ENCODE results near the gene BACH2. TPM values are rescaled to one million over a fixed set of nuclear protein-coding genes. Genes with fewer than 3 reads are reported as not detected.

Gene BACH2
- total RNA-seq, 1 donor from 2014 or later, result 90.4 TPM

- intact Hi-C loops (cut with micrococcal nuclease), result loop anchor here (1.0 to 10.0 kb wide), 2 partner anchors 8 to 109 kb away; no protein-coding TSS in a partner anchor
- H3K4me1 Mint-ChIP-seq, result peaks cover 76% of the 10 kb centered on the region
- H3K9me3 Mint-ChIP-seq, result no peaks in the 10 kb centered on the region
- ChIA-PET CTCF (interaction anchor here (1.4 to 7.1 kb wide), 5 partner anchors 10 to 354 kb away, joined by 4 to 43 read pairs (median 6); no protein-coding TSS in a partner anchor), POLR2A (interaction anchor here (0.6 to 7.1 kb wide), 16 partner anchors 7 to 188 kb away, joined by 3 to 99 read pairs (median 4); no protein-coding TSS in a partner anchor)
- no peak for TF ChIP-seq CTCF (IDR thresholded peaks at IDR 0.05)
- H3K4me3 Mint-ChIP-seq, result peak overlapping the region; percentile 89
- peak overlapping the region; percentile 89 for H3K27ac Mint-ChIP-seq
- no peaks in the 10 kb centered on the region for H3K27me3 Mint-ChIP-seq
- ATAC-seq (ENCODE audit: low read depth) (no peak), DNase-seq (no peak)
- H3K36me3 Mint-ChIP-seq (ENCODE audit: low read depth), result peaks cover 42% of the 10 kb centered on the region
Measured at GRCh38 chr6:90294008-90294511, 2.6 kb downstream of the BACH2 start.

GRCh38 chr6:90293319-90293953 is 3.2 kb downstream of the BACH2 start:
- ATAC-seq (ENCODE audit: low read depth) (no peak), DNase-seq (no peak)
- Mint-ChIP-seq H3K4me3 (peak overlapping the region; percentile 89), H3K36me3 (ENCODE audit: low read depth) (peaks cover 47% of the 10 kb centered on the region), H3K27ac (peak overlapping the region; percentile 89), H3K4me1 (peaks cover 78% of the 10 kb centered on the region), H3K9me3 (no peaks in the 10 kb centered on the region), H3K27me3 (no peaks in the 10 kb centered on the region)
- POLR2A ChIA-PET, result interaction anchor here (1.0 to 7.1 kb wide), 10 partner anchors 7 to 186 kb away, joined by 3 to 99 read pairs (median 4); no protein-coding TSS in a partner anchor
- intact Hi-C loops (cut with micrococcal nuclease), result loop anchor here (10.0 kb wide), 1 partner anchor 109 kb away; no protein-coding TSS in a partner anchor
- no peak for TF ChIP-seq CTCF (IDR thresholded peaks at IDR 0.05)
- CTCF ChIA-PET, result interaction anchor here (1.4 to 7.1 kb wide), 5 partner anchors 9 to 353 kb away, joined by 4 to 43 read pairs (median 6); no protein-coding TSS in a partner anchor

- TF ChIP-seq CTCF (IDR thresholded peaks at IDR 0.05), result no peak
- intact Hi-C loops (cut with micrococcal nuclease), result loop anchor here (10.0 kb wide), 1 partner anchor 107 kb away; no protein-coding TSS in a partner anchor
- Mint-ChIP-seq H3K4me3 (no peak overlapping the region), H3K27me3 (no peaks in the 10 kb centered on the region), H3K27ac (peak overlapping the region; percentile 89), H3K4me1 (peaks cover 82% of the 10 kb centered on the region), H3K9me3 (no peaks in the 10 kb centered on the region), H3K36me3 (ENCODE audit: low read depth) (peaks cover 54% of the 10 kb centered on the region)
- no peak for DNase-seq
- POLR2A ChIA-PET, result interaction anchor here (0.7 to 1.6 kb wide), 7 partner anchors 17 to 351 kb away, joined by 3 to 8 read pairs (median 5); no protein-coding TSS in a partner anchor
- CTCF ChIA-PET, result interaction anchor here (8.0 to 8.1 kb wide), 2 partner anchors 102 to 187 kb away, joined by 66 to 88 read pairs; no protein-coding TSS in a partner anchor
- no peak for ATAC-seq (ENCODE audit: low read depth)
Measured at GRCh38 chr6:90291565-90291964, 5.1 kb downstream of the BACH2 start.

- POLR2A ChIA-PET, result interaction anchor here (0.7 to 1.6 kb wide), 8 partner anchors 17 to 351 kb away, joined by 3 to 8 read pairs (median 4); no protein-coding TSS in a partner anchor
- H3K4me3 Mint-ChIP-seq, result peak overlapping the region; percentile 22
- peaks cover 54% of the 10 kb centered on the region for H3K36me3 Mint-ChIP-seq (ENCODE audit: low read depth)
- TF ChIP-seq CTCF (IDR thresholded peaks at IDR 0.05), result no peak
- CTCF ChIA-PET, result interaction anchor here (0.9 to 8.1 kb wide), 5 partner anchors 72 to 350 kb away, joined by 3 to 88 read pairs (median 4); no protein-coding TSS in a partner anchor
- ATAC-seq (ENCODE audit: low read depth), result no peak
- no peaks in the 10 kb centered on the region for H3K27me3 Mint-ChIP-seq
- intact Hi-C loops (cut with micrococcal nuclease), result loop anchor here (10.0 kb wide), 1 partner anchor 106 kb away; no protein-coding TSS in a partner anchor
- no peaks in the 10 kb centered on the region for H3K9me3 Mint-ChIP-seq
- no peak for DNase-seq
- peaks cover 88% of the 10 kb centered on the region for H3K4me1 Mint-ChIP-seq
- peak overlapping the region; percentile 74 for H3K27ac Mint-ChIP-seq
Measured at GRCh38 chr6:90290811-90291420, 5.7 kb downstream of the BACH2 start.
